ENCODE results near the gene AP2B1. TPM values are rescaled to one million over a fixed set of nuclear protein-coding genes. Genes with fewer than 3 reads are reported as not detected.

Gene AP2B1
- total and polyA plus RNA-seq, 2 experiments from 2014 or later = 76.1 to 87.0 TPM

DNA sequence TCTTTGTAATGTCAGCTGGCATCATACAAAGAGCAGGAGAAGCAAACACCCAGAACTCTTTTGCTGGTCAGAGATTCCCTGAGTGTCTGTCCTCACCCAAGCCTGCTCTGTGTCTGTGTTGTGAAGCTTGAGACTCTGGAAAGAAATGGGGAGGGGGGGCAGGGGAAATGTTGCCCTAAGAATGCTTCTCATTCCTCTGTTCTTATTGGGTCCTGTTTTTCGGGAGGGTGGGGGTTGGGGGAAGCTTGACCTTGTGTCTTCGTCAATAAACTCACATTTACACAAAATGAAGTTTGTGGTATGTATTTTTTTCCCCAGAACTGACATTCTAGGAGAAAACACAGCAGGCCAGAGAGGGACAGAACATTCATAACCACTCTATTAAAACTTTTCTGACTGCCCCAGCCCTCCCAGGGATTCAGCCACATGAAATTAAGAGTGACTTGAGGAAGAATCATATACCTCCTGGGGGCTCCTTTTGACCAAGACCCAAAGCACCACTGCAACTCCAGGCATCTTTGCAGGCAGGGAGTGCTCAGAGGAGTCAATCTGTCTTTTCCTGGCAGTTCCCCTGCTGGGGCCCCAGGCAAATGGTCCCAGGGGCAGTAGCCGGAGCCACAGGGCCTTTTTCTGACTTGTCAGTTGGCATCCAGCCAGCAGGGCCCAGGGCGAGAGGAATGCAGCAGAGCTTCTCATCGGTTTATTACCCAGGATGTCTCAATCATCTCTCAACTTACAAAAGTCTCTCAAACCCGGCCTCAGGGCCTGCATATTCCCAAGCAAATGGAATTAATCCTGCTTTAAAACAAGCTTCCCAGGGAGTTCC, 139.2 kb downstream of the AP2B1 start:
- Histone ChIP-seq H3K27me3 (no peaks in the 10 kb centered on the region), H3K4me1 (ENCODE audit: insufficient read depth) (peaks cover 30% of the 10 kb centered on the region), H2AFZ (no peak overlapping the region), H3K9me3 (ENCODE audit: low read depth) (no peaks in the 10 kb centered on the region), H3K4me2 (peak overlapping the region; percentile 36), H3K36me3 (replicated peaks; ENCODE audit: insufficient read depth, low read depth) (no peaks in the 10 kb centered on the region), H3K4me3 (no peak overlapping the region), H3K27ac (peak overlapping the region; percentile 80), H3K79me2 (no peaks in the 10 kb centered on the region), H3K9me2 (replicated peaks; ENCODE audit: insufficient read depth) (no peaks in the 10 kb centered on the region), H4K20me1 (ENCODE audit: insufficient read depth, poor library complexity, severe bottlenecking) (no peaks in the 10 kb centered on the region)
- TF ChIP-seq EZH2phosphoT487 (IDR thresholded peaks at IDR 0.05; ENCODE audit: low read depth, severe bottlenecking, unreplicated experiment) (no peak), EZH2 (IDR thresholded peaks at IDR 0.05; ENCODE audit: borderline replicate concordance) (no peak)
- TF ChIP-seq, protein P1, sequence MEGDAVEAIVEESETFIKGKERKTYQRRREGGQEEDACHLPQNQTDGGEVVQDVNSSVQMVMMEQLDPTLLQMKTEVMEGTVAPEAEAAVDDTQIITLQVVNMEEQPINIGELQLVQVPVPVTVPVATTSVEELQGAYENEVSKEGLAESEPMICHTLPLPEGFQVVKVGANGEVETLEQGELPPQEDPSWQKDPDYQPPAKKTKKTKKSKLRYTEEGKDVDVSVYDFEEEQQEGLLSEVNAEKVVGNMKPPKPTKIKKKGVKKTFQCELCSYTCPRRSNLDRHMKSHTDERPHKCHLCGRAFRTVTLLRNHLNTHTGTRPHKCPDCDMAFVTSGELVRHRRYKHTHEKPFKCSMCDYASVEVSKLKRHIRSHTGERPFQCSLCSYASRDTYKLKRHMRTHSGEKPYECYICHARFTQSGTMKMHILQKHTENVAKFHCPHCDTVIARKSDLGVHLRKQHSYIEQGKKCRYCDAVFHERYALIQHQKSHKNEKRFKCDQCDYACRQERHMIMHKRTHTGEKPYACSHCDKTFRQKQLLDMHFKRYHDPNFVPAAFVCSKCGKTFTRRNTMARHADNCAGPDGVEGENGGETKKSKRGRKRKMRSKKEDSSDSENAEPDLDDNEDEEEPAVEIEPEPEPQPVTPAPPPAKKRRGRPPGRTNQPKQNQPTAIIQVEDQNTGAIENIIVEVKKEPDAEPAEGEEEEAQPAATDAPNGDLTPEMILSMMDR (IDR thresholded peaks at IDR 0.05; ENCODE audit: poor library complexity) = no peak
- 28% methylated on average over 6 of the region's 6 CpGs for WGBS (ENCODE audit: low lambda C conversion rate, missing lambda C conversion rate)
- peak; percentile 86 for DNase-seq (ENCODE audit: low spot score)

DNA sequence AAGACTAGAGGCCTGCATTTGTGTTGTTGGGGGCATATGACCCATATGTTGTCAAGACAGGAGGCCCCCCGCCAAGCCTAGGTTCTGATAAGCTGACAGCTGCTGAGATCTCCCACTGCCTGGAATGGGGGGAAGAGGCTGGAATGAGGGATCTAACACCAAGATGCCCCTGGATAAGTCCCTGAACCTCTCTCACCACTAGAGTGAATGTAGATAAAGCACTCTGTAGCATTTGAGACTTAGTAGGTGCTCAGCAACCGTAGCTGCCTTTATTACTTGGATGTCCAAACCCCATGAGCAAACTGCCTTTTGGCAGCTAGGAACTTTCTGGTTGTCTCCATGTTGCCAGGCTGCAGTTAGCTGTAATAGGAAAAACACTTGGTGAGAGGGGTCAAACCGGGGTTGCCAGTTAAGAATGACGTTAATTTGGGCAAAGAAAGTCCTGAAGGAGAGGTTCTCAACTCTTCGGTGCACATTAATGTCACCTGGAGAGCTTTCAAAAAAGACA, 139.9 kb downstream of the AP2B1 start:
- Histone ChIP-seq H3K27ac (peak overlapping the region; percentile 64), H3K79me2 (no peaks in the 10 kb centered on the region), H3K27me3 (no peaks in the 10 kb centered on the region), H2AFZ (no peak overlapping the region), H4K20me1 (ENCODE audit: insufficient read depth, poor library complexity, severe bottlenecking) (no peaks in the 10 kb centered on the region), H3K4me2 (peak overlapping the region; percentile 28), H3K9me2 (replicated peaks; ENCODE audit: insufficient read depth) (no peaks in the 10 kb centered on the region), H3K4me3 (no peak overlapping the region), H3K4me1 (ENCODE audit: insufficient read depth) (peaks cover 30% of the 10 kb centered on the region), H3K9me3 (ENCODE audit: low read depth) (no peaks in the 10 kb centered on the region), H3K36me3 (replicated peaks; ENCODE audit: insufficient read depth, low read depth) (no peaks in the 10 kb centered on the region)
- no peak for DNase-seq (ENCODE audit: low spot score)
- TF ChIP-seq EZH2phosphoT487 (IDR thresholded peaks at IDR 0.05; ENCODE audit: low read depth, severe bottlenecking, unreplicated experiment) (no peak), EZH2 (IDR thresholded peaks at IDR 0.05; ENCODE audit: borderline replicate concordance) (no peak)
- TF ChIP-seq, protein P1 (IDR thresholded peaks at IDR 0.05; ENCODE audit: poor library complexity) = no peak
- WGBS (ENCODE audit: low lambda C conversion rate, missing lambda C conversion rate) = 70% methylated on average over 5 of the region's 5 CpGs

DNA sequence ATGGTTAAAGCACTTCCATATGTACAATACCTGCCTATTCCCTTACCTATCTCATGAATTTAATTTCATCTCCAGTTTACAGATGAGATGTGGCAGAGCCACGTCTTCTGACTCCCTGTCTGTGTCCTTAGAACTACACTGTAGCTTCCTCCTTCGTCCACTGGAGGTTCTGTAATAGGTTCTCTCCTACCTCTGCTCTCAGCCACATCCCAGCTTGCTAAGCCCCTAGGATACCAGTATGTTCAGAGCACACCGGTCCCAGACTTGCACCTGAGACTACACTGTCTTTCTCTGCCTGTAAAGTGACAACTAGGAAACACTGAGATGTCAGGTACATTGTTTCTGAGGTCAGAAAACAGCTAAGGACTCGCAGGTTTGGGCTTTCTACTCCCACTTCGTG, 140.5 kb downstream of the AP2B1 start:
- Histone ChIP-seq H3K4me3 (no peak overlapping the region), H3K79me2 (no peaks in the 10 kb centered on the region), H3K4me1 (ENCODE audit: insufficient read depth) (peaks cover 30% of the 10 kb centered on the region), H3K27ac (peak overlapping the region; percentile 64), H3K36me3 (replicated peaks; ENCODE audit: insufficient read depth, low read depth) (no peaks in the 10 kb centered on the region), H4K20me1 (ENCODE audit: insufficient read depth, poor library complexity, severe bottlenecking) (no peaks in the 10 kb centered on the region), H3K9me3 (ENCODE audit: low read depth) (no peaks in the 10 kb centered on the region), H3K4me2 (no peak overlapping the region), H3K9me2 (replicated peaks; ENCODE audit: insufficient read depth) (no peaks in the 10 kb centered on the region), H3K27me3 (no peaks in the 10 kb centered on the region), H2AFZ (no peak overlapping the region)
- 88% methylated on average over 5 of the region's 5 CpGs for WGBS (ENCODE audit: low lambda C conversion rate, missing lambda C conversion rate)
- TF ChIP-seq EZH2phosphoT487 (IDR thresholded peaks at IDR 0.05; ENCODE audit: low read depth, severe bottlenecking, unreplicated experiment) (no peak), EZH2 (IDR thresholded peaks at IDR 0.05; ENCODE audit: borderline replicate concordance) (no peak)
- TF ChIP-seq, protein P1 (IDR thresholded peaks at IDR 0.05; ENCODE audit: poor library complexity) = no peak
- DNase-seq (ENCODE audit: low spot score) = no peak
